GM21367 (cell line): ENCODE measurements around the gene FRMD7.
"Not testable (repeated sequence)": the region's sequence is repeated elsewhere in the genome, so short reads cannot be mapped to it uniquely, and the experiment has no call there.

Experiments used
- ATAC-seq: cut with Tn5 transposase; IDR thresholded peaks from one replicate; pipeline ENCODE4 v1.9.1; 2021; ENCODE audit not compliant: unreplicated experiment

The FRMD7 gene

DNA sequence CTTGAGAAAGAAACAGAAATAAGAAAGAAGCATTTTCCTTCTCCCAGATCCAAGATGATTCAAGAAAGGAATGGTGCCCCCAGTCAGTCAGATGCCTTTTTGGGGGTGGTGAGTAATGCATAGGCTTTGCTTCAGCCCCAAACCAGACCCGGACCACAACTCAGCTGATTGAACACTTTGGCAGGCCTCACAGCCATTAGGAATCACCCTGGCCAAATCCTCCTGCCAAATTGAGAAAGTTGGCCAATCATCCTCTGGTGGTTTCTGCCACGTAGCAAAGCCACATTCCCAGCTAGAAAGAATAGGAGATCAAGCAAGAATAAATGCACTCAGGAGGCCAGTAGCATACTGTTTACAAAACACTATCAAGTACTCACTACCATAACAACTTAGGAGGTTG lies 33.7 kb downstream of the FRMD7 start:
- ATAC-seq, result no peak

DNA sequence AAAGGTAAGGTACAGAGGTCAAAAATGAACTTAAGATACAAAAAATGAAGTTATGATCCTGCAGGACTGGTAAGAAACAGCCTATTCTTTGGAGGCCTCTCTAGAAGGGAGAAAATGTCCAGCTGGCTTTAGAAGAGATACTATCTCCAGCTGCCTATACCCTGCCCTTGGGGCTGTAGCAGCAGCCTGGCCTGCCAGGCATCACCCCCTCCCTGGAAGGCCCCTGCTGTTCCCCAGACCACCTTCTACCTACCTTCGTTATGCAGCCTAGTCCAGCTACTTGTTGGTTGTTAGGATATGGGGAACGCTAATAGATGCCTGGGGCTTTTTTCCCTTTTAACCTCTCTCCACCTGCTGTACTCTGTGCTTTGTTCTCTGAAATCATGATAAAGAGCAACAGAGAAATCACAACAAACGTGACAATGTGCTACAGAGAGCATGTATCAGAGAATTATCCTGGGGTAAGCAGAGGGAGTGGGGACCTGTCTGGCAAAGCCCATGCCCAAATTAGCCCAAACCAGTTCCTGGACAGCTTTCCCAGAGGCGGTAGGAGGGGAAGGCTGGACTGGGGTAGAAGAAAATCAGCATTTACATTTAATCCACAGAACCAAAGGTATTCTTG lies 34.5 kb downstream of the FRMD7 start:
- ATAC-seq, result no peak

- peak; percentile 77 for ATAC-seq
Observed at GRCh38 chrX:132092439-132093065, 35.3 kb downstream of the FRMD7 start.

GRCh38 chrX:132090403-132091159 lies 37.2 kb downstream of the FRMD7 start:
- ATAC-seq, result no peak

GRCh38 chrX:132088864-132089263 lies 39.0 kb downstream of the FRMD7 start:
- no peak for ATAC-seq

DNA sequence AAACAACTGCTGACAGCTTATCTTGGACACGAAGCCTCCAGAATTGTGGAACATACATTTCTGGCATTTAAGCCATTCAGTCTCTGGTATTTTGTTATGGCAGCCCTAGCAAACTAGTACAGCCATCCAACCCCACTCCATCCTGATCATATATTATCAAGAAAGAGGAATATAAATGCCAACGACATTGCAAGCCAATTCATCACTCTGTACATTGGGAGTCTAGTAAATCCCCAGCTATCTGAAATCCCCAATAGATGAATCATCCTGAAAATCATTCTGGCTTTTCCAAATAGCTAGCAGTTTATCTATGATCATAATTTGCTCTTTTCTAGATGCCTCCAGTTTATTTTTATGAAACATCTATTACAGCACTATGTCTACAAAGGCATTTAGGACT lies 41.1 kb downstream of the FRMD7 start:
- no peak for ATAC-seq

DNA sequence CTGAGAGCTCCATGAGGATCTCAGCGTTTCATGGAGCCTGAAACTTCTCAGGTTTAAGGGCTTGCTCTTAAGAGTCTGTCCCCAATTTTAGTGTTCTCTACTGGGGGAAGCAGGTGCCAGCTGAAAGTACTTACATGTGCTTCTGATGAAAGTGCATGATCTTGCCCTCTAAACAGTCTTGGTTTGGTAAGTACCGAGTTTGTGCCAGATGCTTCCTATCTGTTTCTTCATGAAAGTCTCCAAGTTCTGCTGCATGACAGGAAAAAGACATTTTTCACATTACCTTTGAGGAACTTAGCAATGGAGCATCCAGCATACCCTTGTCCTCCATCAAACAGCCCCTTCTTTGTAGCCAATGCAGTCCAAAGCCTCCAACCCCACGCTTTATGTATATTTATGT lies 42.0 kb downstream of the FRMD7 start:
- no peak for ATAC-seq

GRCh38 chrX:132077912-132078311 lies 49.9 kb downstream of the FRMD7 start:
- ATAC-seq, result no peak

- ATAC-seq, result no peak
Observed at GRCh38 chrX:132077414-132077813, 50.4 kb downstream of the FRMD7 start.

DNA sequence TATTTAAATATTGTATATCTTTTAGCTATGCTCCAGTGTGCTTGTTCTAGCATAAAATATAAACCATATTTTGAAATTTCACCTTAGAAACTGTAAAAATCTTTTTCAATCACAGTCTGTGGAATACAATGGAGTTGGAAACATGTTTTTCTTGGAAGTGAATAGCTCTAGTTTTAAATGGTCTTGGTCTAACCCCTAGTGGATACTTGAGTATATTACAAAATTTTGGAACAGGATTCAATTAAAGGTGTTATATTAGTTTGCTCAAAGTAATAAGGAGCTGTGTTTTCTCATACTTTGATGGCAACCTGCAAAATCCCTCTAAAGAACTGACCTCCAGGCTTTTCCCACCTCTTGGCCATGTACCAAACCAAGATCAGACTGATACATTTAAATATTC lies 56.6 kb downstream of the FRMD7 start:
- no peak for ATAC-seq

- ATAC-seq, result no peak
Observed at GRCh38 chrX:132068405-132068804, 59.4 kb downstream of the FRMD7 start.

- no peak for ATAC-seq
Observed at GRCh38 chrX:132063862-132064261, 64.0 kb downstream of the FRMD7 start.

DNA sequence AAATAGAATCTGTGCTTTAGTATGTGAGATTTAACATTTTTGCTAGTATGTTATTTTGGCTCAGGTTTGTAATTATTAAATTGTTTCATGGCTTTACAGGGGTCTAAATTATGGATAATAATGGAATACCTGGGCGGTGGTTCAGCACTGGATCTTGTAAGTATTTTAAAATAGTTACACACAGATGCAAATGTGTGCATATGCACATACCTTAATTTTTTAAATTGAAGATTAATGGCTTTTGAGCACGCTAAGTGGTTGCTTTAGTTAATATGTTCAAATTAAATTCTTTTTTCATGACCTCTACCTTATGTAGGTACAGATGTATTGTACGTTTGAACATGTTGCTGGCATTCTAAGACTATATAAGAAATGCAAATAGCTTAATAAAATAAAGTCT lies 64.5 kb downstream of the FRMD7 start:
- ATAC-seq, result no peak

GRCh38 chrX:132059973-132060540 lies 67.8 kb downstream of the FRMD7 start:
- no peak for ATAC-seq

DNA sequence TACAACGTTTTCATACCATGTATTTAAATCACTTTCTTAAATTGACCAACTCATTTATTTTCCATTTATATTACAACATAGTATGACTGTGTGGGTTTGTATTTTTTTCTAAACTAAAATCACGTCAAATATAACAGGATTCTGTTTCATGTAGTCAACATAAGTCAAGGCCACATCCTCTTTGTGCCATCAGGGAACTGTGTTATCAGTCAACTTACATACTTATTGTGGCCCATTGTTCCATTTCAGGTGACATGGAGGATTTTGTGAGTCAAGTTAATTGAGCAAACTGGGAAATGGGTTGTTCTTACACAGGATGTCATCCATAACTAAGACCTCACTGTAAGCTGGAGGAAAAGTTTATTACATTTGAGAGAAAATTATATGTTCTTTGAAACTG lies 68.8 kb downstream of the FRMD7 start:
- ATAC-seq, result no peak

- ATAC-seq, result no peak
Observed at GRCh38 chrX:132058050-132058449, 69.8 kb downstream of the FRMD7 start.

DNA sequence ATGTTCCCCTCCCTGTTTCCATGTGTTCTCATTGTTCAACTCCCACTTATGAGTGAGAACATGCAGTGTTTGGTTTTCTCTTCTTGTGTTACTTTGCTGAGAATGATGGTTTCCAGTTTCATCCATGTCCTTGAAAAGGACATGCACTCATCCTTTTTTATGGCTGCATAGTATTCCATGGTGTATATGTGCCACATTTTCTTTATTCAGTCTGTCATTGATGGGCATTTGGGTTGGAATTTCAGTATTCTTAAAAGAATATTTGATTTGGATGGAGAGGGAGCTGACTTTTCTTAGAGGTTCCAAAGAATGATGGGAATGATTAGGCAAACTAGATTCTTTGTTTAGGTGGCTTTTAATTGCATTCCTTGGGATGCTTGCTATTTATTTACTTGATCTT lies 76.0 kb downstream of the FRMD7 start:
- ATAC-seq, result not testable (repeated sequence)

- ATAC-seq, result no peak
Observed at GRCh38 chrX:132046533-132046932, 81.3 kb downstream of the FRMD7 start.

DNA sequence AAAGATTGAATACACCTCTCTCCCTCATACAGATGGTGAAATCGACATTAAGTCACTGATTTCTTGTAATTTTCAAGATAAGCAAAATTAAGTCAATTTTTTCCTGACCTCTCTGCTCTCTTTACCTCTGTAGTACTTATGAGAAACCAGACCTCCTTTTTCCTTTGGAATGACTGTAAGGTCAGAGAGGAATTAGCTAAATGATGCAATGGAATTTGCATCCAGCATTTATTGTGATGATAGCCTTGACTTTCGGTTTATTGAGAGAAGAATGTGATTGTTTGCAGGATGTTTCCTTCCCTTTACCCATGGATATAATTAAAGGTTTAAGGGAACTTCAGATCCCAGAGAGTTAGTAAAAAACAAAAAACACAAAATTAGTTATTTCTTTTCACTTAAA lies 82.4 kb downstream of the FRMD7 start:
- no peak for ATAC-seq

DNA sequence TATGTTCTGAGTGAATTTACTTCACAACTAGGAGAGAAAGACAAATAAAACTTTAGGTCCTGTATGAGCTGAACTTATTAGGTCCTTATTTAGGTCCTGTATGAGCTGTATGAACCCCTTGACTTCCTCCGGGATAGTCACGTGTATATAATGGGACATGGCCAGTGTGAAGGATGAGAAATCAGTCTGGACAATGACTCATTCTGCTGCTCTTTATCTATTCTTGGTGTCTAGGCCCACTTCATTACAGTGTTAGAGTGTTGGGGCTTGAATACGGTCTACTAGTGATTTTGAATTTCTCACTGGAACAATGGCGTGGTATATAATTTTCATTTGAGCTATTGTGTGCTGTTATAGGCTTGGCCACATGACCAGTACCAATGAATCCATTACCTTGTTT lies 82.9 kb downstream of the FRMD7 start:
- no peak for ATAC-seq

DNA sequence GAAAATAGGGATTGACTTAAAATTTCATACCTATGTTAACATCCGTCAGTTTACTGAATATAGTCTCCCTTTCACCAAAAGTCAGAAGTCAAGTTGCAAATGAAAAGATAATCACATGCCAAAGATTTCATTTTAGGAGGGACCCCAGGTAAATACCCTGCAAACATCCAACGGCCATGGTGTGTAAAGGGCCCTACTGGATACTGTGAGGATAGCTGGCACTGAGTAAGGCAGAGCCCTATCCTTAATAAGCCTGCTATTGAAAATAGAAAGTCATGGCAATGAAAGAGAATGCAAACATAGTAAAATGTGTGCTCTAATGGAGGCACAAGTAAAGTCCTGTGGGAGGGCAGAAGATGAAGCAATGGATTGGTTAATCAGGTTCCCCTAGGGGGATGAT lies 83.8 kb downstream of the FRMD7 start:
- no peak for ATAC-seq

DNA sequence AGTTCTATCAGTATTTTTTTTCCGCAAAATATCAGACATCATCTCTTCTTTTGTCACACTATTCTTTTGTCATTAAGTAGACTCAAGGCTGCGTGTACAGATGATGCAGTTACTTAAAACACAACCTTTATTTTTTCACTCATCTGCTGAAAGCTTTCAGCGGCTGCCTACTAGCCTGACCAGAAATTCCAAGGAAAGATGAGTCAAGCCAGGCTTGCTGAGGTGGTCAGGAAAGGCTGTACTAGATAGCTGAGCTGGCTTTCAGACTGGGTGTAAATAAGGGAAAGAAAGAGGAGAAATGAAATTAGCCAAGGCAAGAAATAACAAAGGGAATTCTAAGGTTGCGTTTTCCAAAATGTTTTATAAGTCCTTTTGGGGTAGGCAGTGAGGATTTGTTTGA lies 86.8 kb downstream of the FRMD7 start:
- ATAC-seq, result no peak
